ENCODE results near the gene EML6.

- no peak for TF ChIP-seq CTCF (IDR thresholded peaks at IDR 0.05)
- TF ChIP-seq POLR2A (IDR thresholded peaks at IDR 0.05): no peak
These were observed 244.4 kb downstream of the EML6 start for GRCh38 chr2:54967759-54968365.

Data from Peyer's patch (tissue), 4 donors.